ENCODE data around the gene ARHGEF4. TPM values are rescaled to one million over a fixed set of nuclear protein-coding genes. Genes with fewer than 3 reads are reported as not detected.

Gene ARHGEF4
- total RNA-seq, 1 experiment from 2014 or later = 21.8 TPM

DNA sequence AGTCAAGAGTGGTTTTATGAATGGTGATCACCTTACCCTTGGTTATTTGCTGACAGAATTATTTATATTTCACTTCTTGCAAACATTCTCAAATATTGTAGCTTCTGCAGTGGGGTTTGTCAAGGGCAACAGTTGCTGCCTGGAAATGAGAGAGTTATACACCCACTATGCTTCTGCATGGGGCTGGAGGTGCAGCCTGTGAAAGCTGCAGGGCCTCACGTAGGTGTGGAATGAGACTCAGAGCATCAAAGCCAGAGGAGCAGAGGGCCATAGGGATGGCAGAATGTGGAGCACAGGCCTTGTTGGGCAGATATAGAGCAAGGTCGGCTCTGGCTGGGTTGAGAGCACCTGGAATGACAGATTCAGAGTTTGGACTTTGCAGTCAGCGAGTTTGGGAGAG is 128.2 kb downstream of the ARHGEF4 start:
- H3K27me3 Mint-ChIP-seq (ENCODE audit: low read depth) = peaks cover 54% of the 10 kb centered on the region
- peaks cover 46% of the 10 kb centered on the region for H3K4me1 Mint-ChIP-seq
- ChIA-PET CTCF (interaction anchor here (0.6 to 4.1 kb wide), 17 partner anchors 14 to 202 kb away, joined by 3 to 35 read pairs (median 5); no protein-coding TSS in a partner anchor), POLR2A (interaction anchor here (1.1 kb wide), 1 partner anchor 129 kb away, joined by 3 read pairs; the partner anchor contains the start of gene FAM168B)
- no peak overlapping the region for H3K4me3 Mint-ChIP-seq
- TF ChIP-seq, protein P1, sequence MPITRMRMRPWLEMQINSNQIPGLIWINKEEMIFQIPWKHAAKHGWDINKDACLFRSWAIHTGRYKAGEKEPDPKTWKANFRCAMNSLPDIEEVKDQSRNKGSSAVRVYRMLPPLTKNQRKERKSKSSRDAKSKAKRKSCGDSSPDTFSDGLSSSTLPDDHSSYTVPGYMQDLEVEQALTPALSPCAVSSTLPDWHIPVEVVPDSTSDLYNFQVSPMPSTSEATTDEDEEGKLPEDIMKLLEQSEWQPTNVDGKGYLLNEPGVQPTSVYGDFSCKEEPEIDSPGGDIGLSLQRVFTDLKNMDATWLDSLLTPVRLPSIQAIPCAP (CRISPR knock-in tag; IDR thresholded peaks at IDR 0.05) = no peak
- TF ChIP-seq, protein P2, sequence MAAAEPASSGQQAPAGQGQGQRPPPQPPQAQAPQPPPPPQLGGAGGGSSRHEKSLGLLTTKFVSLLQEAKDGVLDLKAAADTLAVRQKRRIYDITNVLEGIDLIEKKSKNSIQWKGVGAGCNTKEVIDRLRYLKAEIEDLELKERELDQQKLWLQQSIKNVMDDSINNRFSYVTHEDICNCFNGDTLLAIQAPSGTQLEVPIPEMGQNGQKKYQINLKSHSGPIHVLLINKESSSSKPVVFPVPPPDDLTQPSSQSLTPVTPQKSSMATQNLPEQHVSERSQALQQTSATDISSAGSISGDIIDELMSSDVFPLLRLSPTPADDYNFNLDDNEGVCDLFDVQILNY (CRISPR knock-in tag; IDR thresholded peaks at IDR 0.05) = no peak
- TF ChIP-seq USF1 (CRISPR knock-in tag; IDR thresholded peaks at IDR 0.05) = no peak
- TF ChIP-seq, protein P3, sequence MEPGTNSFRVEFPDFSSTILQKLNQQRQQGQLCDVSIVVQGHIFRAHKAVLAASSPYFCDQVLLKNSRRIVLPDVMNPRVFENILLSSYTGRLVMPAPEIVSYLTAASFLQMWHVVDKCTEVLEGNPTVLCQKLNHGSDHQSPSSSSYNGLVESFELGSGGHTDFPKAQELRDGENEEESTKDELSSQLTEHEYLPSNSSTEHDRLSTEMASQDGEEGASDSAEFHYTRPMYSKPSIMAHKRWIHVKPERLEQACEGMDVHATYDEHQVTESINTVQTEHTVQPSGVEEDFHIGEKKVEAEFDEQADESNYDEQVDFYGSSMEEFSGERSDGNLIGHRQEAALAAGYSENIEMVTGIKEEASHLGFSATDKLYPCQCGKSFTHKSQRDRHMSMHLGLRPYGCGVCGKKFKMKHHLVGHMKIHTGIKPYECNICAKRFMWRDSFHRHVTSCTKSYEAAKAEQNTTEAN (CRISPR knock-in tag; IDR thresholded peaks at IDR 0.05) = no peak
- no peak for TF ChIP-seq ATF1 (CRISPR knock-in tag; IDR thresholded peaks at IDR 0.05)
- no peak for ATAC-seq
- no peak for DNase-seq (ENCODE audit: low spot score)
- no peaks in the 10 kb centered on the region for H3K9me3 Mint-ChIP-seq
- H3K27ac Mint-ChIP-seq = no peak overlapping the region
- H3K36me3 Mint-ChIP-seq = no peaks in the 10 kb centered on the region

DNA sequence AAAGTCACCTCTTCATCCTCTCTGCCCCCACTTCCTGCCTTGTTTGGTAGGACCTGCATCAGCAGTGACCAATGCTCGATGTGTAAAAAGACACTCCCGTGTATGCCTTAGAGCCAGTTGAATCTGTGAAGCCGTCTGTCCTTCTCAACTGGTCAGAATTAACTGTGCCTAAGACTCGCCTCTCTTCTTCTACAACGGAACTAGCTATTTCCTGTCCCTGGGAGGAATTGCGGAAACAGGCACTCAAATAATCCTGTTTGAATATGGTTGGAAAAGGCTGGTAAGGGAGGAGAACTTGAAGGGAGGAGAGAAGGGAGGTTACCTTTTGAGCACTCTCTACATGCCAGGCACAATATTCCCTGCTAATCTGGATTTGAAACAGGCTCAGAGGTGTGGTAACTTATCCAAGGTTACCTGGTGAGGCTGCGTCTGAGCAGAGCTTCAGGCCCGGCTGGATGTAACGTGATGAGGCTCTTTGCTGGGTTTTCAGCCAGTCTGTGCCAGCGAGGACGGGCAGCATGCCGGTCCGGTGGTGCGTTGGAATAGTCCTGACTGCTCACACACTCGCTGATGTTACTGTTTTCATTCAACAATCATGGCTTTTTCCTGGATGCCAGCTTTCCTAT is 129.5 kb downstream of the ARHGEF4 start:
- ChIA-PET CTCF (interaction anchor here (0.7 to 4.1 kb wide), 5 partner anchors 16 to 169 kb away, joined by 3 to 35 read pairs (median 5); no protein-coding TSS in a partner anchor), POLR2A (no interaction called here)
- H3K27ac Mint-ChIP-seq = peak overlapping the region; percentile 64
- no peaks in the 10 kb centered on the region for H3K36me3 Mint-ChIP-seq
- peaks cover 46% of the 10 kb centered on the region for H3K4me1 Mint-ChIP-seq
- ATAC-seq = peak; percentile 40
- no peak for DNase-seq (ENCODE audit: low spot score)
- TF ChIP-seq ETV6 (CRISPR knock-in tag; IDR thresholded peaks at IDR 0.05) (peak; percentile 50; the same call in 1 of the 2 replicates), USF1 (CRISPR knock-in tag; IDR thresholded peaks at IDR 0.05) (no peak), MAX (CRISPR knock-in tag; IDR thresholded peaks at IDR 0.05) (0 out of 2 replicates have a peak, but pooled peaks have one; percentile 30)
- TF ChIP-seq, protein P4, sequence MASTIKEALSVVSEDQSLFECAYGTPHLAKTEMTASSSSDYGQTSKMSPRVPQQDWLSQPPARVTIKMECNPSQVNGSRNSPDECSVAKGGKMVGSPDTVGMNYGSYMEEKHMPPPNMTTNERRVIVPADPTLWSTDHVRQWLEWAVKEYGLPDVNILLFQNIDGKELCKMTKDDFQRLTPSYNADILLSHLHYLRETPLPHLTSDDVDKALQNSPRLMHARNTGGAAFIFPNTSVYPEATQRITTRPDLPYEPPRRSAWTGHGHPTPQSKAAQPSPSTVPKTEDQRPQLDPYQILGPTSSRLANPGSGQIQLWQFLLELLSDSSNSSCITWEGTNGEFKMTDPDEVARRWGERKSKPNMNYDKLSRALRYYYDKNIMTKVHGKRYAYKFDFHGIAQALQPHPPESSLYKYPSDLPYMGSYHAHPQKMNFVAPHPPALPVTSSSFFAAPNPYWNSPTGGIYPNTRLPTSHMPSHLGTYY (CRISPR knock-in tag; IDR thresholded peaks at IDR 0.05) = no peak
- TF ChIP-seq, protein P1 (CRISPR knock-in tag; IDR thresholded peaks at IDR 0.05) = no peak
- H3K4me3 Mint-ChIP-seq = peak overlapping the region; percentile 31
- no peaks in the 10 kb centered on the region for H3K9me3 Mint-ChIP-seq
- H3K27me3 Mint-ChIP-seq (ENCODE audit: low read depth) = peaks cover 46% of the 10 kb centered on the region

GRCh38 chr2:130966775-130967490 is 130.2 kb downstream of the ARHGEF4 start:
- Mint-ChIP-seq H3K4me1 (peaks cover 46% of the 10 kb centered on the region), H3K36me3 (no peaks in the 10 kb centered on the region), H3K9me3 (no peaks in the 10 kb centered on the region), H3K4me3 (peak overlapping the region; percentile 31), H3K27ac (peak overlapping the region; percentile 64), H3K27me3 (ENCODE audit: low read depth) (peaks cover 39% of the 10 kb centered on the region)
- CTCF ChIA-PET = interaction anchor here (0.7 to 4.1 kb wide), 6 partner anchors 16 to 170 kb away, joined by 3 to 35 read pairs (median 5); no protein-coding TSS in a partner anchor
- POLR2A ChIA-PET = no interaction called here
- ATAC-seq (peak; percentile 14), DNase-seq (ENCODE audit: low spot score) (no peak)
- no peak for TF ChIP-seq FOXP4 (CRISPR knock-in tag; IDR thresholded peaks at IDR 0.05)
- peak; percentile 12; the same call in 1 of the 2 replicates for TF ChIP-seq NFE2L1 (CRISPR knock-in tag; IDR thresholded peaks at IDR 0.05)
